GM23338 (cell line): Measurements from ENCODE around the gene HSDL1. TPM values are rescaled to one million over a fixed set of nuclear protein-coding genes. Genes with fewer than 3 reads are reported as not detected.

ENCODE experiments used
- CREB1 ChIP-seq: fragments of 250-450 bp; sonication (Bioruptor Pico); IDR thresholded peaks from 2 replicates; pipeline ENCODE4 v1.5.0; 2020; ENCODE audit warnings: low read depth, mild to moderate bottlenecking, moderate library complexity
- EZH2 ChIP-seq: fragments of 200-600 bp; sonication (generic); IDR thresholded peaks from one replicate; pipeline ENCODE4 v1.8.0; 2017; ENCODE audit warnings: antibody characterized with exemption, mild to moderate bottlenecking, low read depth; ENCODE audit not compliant: unreplicated experiment
- EZH2phosphoT487 ChIP-seq: fragments of 200-600 bp; sonication (generic); IDR thresholded peaks from one replicate; pipeline ENCODE4 v1.8.1; 2018; ENCODE audit warnings: antibody characterized with exemption; ENCODE audit not compliant: unreplicated experiment
- JUNB ChIP-seq: IDR thresholded peaks from one replicate; pipeline ENCODE4 v1.6.1; 2016; ENCODE audit warnings: antibody characterized with exemption; ENCODE audit not compliant: unreplicated experiment
- NANOG ChIP-seq: IDR thresholded peaks from 2 replicates; pipeline ENCODE4 v1.6.1; 2016; ENCODE audit warnings: antibody characterized with exemption, borderline replicate concordance
- POLR2AphosphoS5 ChIP-seq: IDR thresholded peaks from 2 replicates; pipeline ENCODE4 v1.6.1; 2016; ENCODE audit warnings: antibody characterized with exemption, low read depth
- STAT1 ChIP-seq: IDR thresholded peaks from one replicate; pipeline ENCODE4 v1.6.1; 2016; ENCODE audit warnings: antibody characterized with exemption; ENCODE audit not compliant: unreplicated experiment
- ZNF114 ChIP-seq: fragments of 250-450 bp; sonication (Bioruptor Pico); IDR thresholded peaks from 2 replicates; pipeline ENCODE4 v1.5.0; 2020; ENCODE audit warnings: mild to moderate bottlenecking, moderate library complexity
- ZNF462 ChIP-seq: fragments of 250-450 bp; sonication (Bioruptor Pico); IDR thresholded peaks from 2 replicates; pipeline ENCODE4 v1.5.0; 2020; ENCODE audit warnings: mild to moderate bottlenecking, moderate library complexity
- polyA plus RNA-seq: library from polyadenylated mRNA; unstranded; fragments of >200 nt; fragmentation: Nextera tagmentation; extraction: Ambion mirVana; gene quantifications from 2 replicates; pipeline ENCODE4 v1.2.1, GENCODE V29; 2016
- total RNA-seq: library from RNA; depleted of rRNA; stranded (reverse); fragments of >200 nt; shearing (Covaris generic); gene quantifications from 2 replicates; pipeline ENCODE4 v1.2.3, GENCODE V29; 2014
- TF ChIP-seq, protein P1 (sequence below), 2 experiments: fragments of 200-600 bp in 1 of 2; sonication (generic) in 1 of 2; conservative IDR thresholded peaks; 2 replicates each; pipeline versions ENCODE4 v1.5.1 to v1.6.1; 2016 to 2017; ENCODE audit warnings: antibody characterized with exemption in 2 of 2, low read depth in 2 of 2, mild to moderate bottlenecking in 2 of 2, moderate library complexity in 1 of 2

HSDL1 gene
- total and polyA plus RNA-seq, 2 experiments from 2014 or later, result 16.6 to 46.1 TPM

GRCh38 chr16:84124257-84125073, 20.5 kb downstream of the HSDL1 start (continued):
- TF ChIP-seq ZNF462 (CRISPR knock-in tag), result no peak
- no peak for TF ChIP-seq JUNB
- no peak for TF ChIP-seq EZH2
- no peak for TF ChIP-seq POLR2AphosphoS5
- no peak for TF ChIP-seq EZH2phosphoT487
- TF ChIP-seq, protein P1, sequence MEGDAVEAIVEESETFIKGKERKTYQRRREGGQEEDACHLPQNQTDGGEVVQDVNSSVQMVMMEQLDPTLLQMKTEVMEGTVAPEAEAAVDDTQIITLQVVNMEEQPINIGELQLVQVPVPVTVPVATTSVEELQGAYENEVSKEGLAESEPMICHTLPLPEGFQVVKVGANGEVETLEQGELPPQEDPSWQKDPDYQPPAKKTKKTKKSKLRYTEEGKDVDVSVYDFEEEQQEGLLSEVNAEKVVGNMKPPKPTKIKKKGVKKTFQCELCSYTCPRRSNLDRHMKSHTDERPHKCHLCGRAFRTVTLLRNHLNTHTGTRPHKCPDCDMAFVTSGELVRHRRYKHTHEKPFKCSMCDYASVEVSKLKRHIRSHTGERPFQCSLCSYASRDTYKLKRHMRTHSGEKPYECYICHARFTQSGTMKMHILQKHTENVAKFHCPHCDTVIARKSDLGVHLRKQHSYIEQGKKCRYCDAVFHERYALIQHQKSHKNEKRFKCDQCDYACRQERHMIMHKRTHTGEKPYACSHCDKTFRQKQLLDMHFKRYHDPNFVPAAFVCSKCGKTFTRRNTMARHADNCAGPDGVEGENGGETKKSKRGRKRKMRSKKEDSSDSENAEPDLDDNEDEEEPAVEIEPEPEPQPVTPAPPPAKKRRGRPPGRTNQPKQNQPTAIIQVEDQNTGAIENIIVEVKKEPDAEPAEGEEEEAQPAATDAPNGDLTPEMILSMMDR (conservative IDR thresholded peaks at IDR 0.05; ENCODE audit: low read depth in 2 of 2), result no peak
- TF ChIP-seq STAT1, result no peak
- no peak for TF ChIP-seq CREB1 (CRISPR knock-in tag)
- no peak for TF ChIP-seq NANOG
- TF ChIP-seq ZNF114, result no peak
